ENCODE data around the gene PPARA. TPM values are rescaled to one million over a fixed set of nuclear protein-coding genes. Genes with fewer than 3 reads are reported as not detected.

The PPARA gene
- total and polyA plus RNA-seq, 7 donors, result 11.0 to 55.8 (median 37.3) TPM

DNA sequence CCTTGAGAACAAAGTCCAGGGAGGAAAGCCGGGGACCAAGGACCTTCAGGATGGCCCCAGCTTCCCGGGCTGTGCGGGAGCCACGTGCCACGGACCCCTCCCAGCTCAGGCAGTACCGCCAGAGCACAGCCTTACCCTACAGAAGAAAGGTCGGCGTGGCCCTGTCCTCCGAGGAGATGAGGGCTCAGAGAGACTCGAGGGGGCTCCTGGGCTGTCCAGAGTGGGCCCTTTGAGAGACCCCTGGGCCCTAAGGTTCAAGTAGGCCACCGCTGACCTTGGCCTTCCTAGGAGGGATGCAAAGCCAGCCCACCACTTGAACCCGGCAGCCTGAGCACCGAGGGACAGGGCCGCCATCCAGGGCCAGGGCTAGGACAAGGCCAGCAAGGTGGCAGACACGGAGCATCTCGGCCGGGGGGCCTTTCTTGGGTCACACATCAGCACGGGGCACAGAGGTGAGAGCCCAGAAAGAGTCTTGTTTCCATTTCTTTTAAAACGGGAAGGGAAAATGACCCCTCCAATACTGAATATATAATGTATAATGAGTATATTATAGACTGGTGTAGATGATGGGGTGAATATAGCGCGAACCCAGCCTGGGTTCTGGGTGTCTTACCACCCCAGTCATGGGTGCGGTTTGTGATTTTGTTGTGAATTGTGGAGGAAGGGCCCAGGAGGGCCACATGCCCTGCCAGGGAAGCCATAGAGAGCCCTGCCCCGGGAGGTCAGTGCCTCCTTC, 34.4 kb upstream of the PPARA start:
- ATAC-seq (peak; percentile 1 to 7 (median 4)), DNase-seq (no peak)
- H3K4me3 ChIP-seq, result no peak overlapping the region
- TF ChIP-seq, protein P1, sequence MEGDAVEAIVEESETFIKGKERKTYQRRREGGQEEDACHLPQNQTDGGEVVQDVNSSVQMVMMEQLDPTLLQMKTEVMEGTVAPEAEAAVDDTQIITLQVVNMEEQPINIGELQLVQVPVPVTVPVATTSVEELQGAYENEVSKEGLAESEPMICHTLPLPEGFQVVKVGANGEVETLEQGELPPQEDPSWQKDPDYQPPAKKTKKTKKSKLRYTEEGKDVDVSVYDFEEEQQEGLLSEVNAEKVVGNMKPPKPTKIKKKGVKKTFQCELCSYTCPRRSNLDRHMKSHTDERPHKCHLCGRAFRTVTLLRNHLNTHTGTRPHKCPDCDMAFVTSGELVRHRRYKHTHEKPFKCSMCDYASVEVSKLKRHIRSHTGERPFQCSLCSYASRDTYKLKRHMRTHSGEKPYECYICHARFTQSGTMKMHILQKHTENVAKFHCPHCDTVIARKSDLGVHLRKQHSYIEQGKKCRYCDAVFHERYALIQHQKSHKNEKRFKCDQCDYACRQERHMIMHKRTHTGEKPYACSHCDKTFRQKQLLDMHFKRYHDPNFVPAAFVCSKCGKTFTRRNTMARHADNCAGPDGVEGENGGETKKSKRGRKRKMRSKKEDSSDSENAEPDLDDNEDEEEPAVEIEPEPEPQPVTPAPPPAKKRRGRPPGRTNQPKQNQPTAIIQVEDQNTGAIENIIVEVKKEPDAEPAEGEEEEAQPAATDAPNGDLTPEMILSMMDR (IDR thresholded peaks at IDR 0.05), result no peak
- no peaks in the 10 kb centered on the region for H3K9me3 ChIP-seq
- H3K4me1 ChIP-seq, result peaks cover 40% of the 10 kb centered on the region
- H3K36me3 ChIP-seq (ENCODE audit: insufficient read depth in 1 of 2, low read depth in 1 of 2), result peaks cover 0 to 23% of the 10 kb centered on the region in 2 donors
- H3K27me3 ChIP-seq (ENCODE audit: insufficient read depth in 3 of 3, low read length in 2 of 3), result no peaks in the 10 kb centered on the region
- peak overlapping the region; percentile 76 for H3K27ac ChIP-seq
- WGBS, 3 donors, result 32 to 50% (median 32%) methylated on average over 23 of the region's 23 CpGs
- intact Hi-C loops (cut with DNase I), result loop anchor here (1.0 to 2.0 kb wide), 4 partner anchors 109 to 121 kb away; no protein-coding TSS in a partner anchor

DNA sequence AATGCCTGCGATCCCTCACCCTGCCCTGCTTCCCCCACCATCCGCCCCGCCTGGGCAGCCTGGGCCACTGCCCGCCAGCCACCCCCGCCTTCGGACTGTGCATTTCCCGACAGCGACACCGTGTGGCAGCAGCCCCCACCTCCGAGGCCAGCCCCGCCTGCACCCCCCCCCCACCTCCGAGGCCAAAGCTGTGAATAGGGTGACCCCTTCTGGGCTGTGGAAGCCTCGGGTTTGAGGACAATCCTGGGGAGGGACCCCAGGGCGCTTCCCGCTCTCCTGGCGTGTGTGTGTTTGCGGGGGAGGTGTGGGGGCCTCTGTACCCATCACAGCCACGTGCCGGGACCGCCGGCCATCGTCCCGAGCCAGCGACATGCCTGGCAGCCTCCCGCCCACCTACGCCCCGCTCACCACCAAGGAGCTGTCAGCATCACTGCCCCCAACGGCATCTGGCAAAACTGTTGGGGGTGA, 33.8 kb upstream of the PPARA start:
- TF ChIP-seq, protein P1 (IDR thresholded peaks at IDR 0.05), result peak; percentile 63
- ATAC-seq (peak; percentile 76 to 84 (median 83)), DNase-seq (peak; percentile 96 to 98)
- Histone ChIP-seq H3K27ac (peak overlapping the region; percentile 76), H3K27me3 (ENCODE audit: insufficient read depth in 3 of 3, low read length in 2 of 3) (no peaks in the 10 kb centered on the region), H3K9me3 (no peaks in the 10 kb centered on the region), H3K4me1 (peaks cover 37% of the 10 kb centered on the region), H3K36me3 (ENCODE audit: insufficient read depth in 1 of 2, low read depth in 1 of 2) (peaks cover 0 to 21% of the 10 kb centered on the region in 2 donors), H3K4me3 (no peak overlapping the region)
- WGBS, 3 donors, result 7 to 14% (median 9%) methylated on average over 28 of the region's 28 CpGs
- intact Hi-C loops (cut with DNase I), result loop anchor here (1.0 to 2.0 kb wide), 3 partner anchors 110 to 122 kb away; no protein-coding TSS in a partner anchor

GRCh38 chr22:46117206-46118199, 32.8 kb upstream of the PPARA start:
- Histone ChIP-seq H3K27ac (no peak overlapping the region), H3K9me3 (no peaks in the 10 kb centered on the region), H3K36me3 (ENCODE audit: insufficient read depth in 1 of 2, low read depth in 1 of 2) (peaks cover 0 to 12% of the 10 kb centered on the region in 2 donors), H3K4me3 (no peak overlapping the region), H3K4me1 (peaks cover 27% of the 10 kb centered on the region), H3K27me3 (ENCODE audit: insufficient read depth in 3 of 3, low read length in 2 of 3) (no peaks in the 10 kb centered on the region)
- 83 to 88% (median 84%) methylated on average over 10 of the region's 10 CpGs for WGBS, 3 donors
- no peak for ATAC-seq
- TF ChIP-seq, protein P1 (IDR thresholded peaks at IDR 0.05), result no peak
- intact Hi-C loops (cut with DNase I), result loop anchor here in 1 of 2 donors (2.0 kb wide), 1 partner anchor 123 kb away; no protein-coding TSS in a partner anchor
- DNase-seq, result no peak

- WGBS, 3 donors, result 56 to 66% (median 60%) methylated on average over 11 to 12 of the region's 12 CpGs
- Histone ChIP-seq H3K27ac (no peak overlapping the region), H3K9me3 (no peaks in the 10 kb centered on the region), H3K4me1 (peaks cover 10% of the 10 kb centered on the region), H3K36me3 (ENCODE audit: insufficient read depth in 1 of 2, low read depth in 1 of 2) (no peaks in the 10 kb centered on the region), H3K27me3 (ENCODE audit: insufficient read depth in 3 of 3, low read length in 2 of 3) (no peaks in the 10 kb centered on the region), H3K4me3 (no peak overlapping the region)
- no peak for DNase-seq
- TF ChIP-seq, protein P1 (IDR thresholded peaks at IDR 0.05), result no peak
- intact Hi-C loops (cut with DNase I), result no loop called here
- ATAC-seq, result no peak
Observed at GRCh38 chr22:46119093-46119728, 31.1 kb upstream of the PPARA start.

Data from psoas muscle (tissue), 8 donors.